Progenitor cell of endocrine pancreas (in vitro differentiated cells): ENCODE measurements around the gene PHYHD1. TPM values are rescaled to one million over a fixed set of nuclear protein-coding genes. Genes with fewer than 3 reads are reported as not detected.

Experiments
- DNase-seq: peaks from one replicate; pipeline ENCODE4 v3.0.0; 2021; ENCODE audit warnings: low spot score; ENCODE audit not compliant: unreplicated experiment
- H3K27ac Mint-ChIP-seq: 2 replicates; pipeline ENCODE4 v1.8.0; 2021; ENCODE audit warnings: mild to moderate bottlenecking, moderate library complexity, mixed read lengths
- H3K27me3 Mint-ChIP-seq: 2 replicates; pipeline ENCODE4 v1.8.0; 2021; ENCODE audit warnings: mixed read lengths
- H3K36me3 Mint-ChIP-seq: 2 replicates; pipeline ENCODE4 v1.8.0; 2022; ENCODE audit warnings: mixed read lengths; ENCODE audit not compliant: insufficient read depth
- H3K4me1 Mint-ChIP-seq: 2 replicates; pipeline ENCODE4 v1.8.0; 2021; ENCODE audit warnings: low read depth, mixed read lengths
- H3K4me3 Mint-ChIP-seq: 2 replicates; pipeline ENCODE4 v1.8.0; 2021; ENCODE audit warnings: low read depth, mild to moderate bottlenecking, moderate library complexity, mixed read lengths
- H3K9me3 Mint-ChIP-seq: 2 replicates; pipeline ENCODE4 v1.8.0; 2021; ENCODE audit warnings: low read depth, mixed read lengths
- CTCF ChIP-seq: fragments of 200-600 bp; sonication (generic); IDR thresholded peaks from one replicate; pipeline ENCODE4 v1.5.0; 2021; ENCODE audit warnings: antibody characterized with exemption, mild to moderate bottlenecking; ENCODE audit not compliant: unreplicated experiment
- total RNA-seq: library from RNA; stranded (reverse); gene quantifications from 2 replicates; pipeline ENCODE4 v1.2.1, GENCODE V29; 2021

PHYHD1 gene
- total RNA-seq, 1 donor from 2014 or later, result 19.9 TPM

GRCh38 chr9:128887914-128888350 is 32.9 kb upstream of the PHYHD1 start:
- DNase-seq, result no peak
- H3K27ac Mint-ChIP-seq, result no peak overlapping the region
- H3K9me3 Mint-ChIP-seq, result no peaks in the 10 kb centered on the region
- TF ChIP-seq CTCF, result no peak
- H3K36me3 Mint-ChIP-seq, result peaks cover 6% of the 10 kb centered on the region
- H3K4me1 Mint-ChIP-seq, result peaks cover 10% of the 10 kb centered on the region
- H3K27me3 Mint-ChIP-seq, result no peaks in the 10 kb centered on the region
- H3K4me3 Mint-ChIP-seq, result no peak overlapping the region

- peaks cover 8% of the 10 kb centered on the region for H3K36me3 Mint-ChIP-seq
Measured at GRCh38 chr9:128891321-128892220, 29.2 kb upstream of the PHYHD1 start.

GRCh38 chr9:128892221-128892921 is 28.4 kb upstream of the PHYHD1 start:
- DNase-seq, result no peak
- H3K4me1 Mint-ChIP-seq, result no peaks in the 10 kb centered on the region

More at GRCh38 chr9:128891321-128892220, 29.2 kb upstream of the PHYHD1 start:
- no peak for TF ChIP-seq CTCF
- H3K27me3 Mint-ChIP-seq, result no peaks in the 10 kb centered on the region
- no peaks in the 10 kb centered on the region for H3K9me3 Mint-ChIP-seq
- DNase-seq, result no peak
- H3K4me1 Mint-ChIP-seq, result no peaks in the 10 kb centered on the region
- H3K4me3 Mint-ChIP-seq, result no peak overlapping the region
- H3K27ac Mint-ChIP-seq, result no peak overlapping the region

GRCh38 chr9:128893354-128893753 is 27.4 kb upstream of the PHYHD1 start:
- no peak for DNase-seq
- no peak overlapping the region for H3K27ac Mint-ChIP-seq
- H3K36me3 Mint-ChIP-seq, result peaks cover 11% of the 10 kb centered on the region
- H3K27me3 Mint-ChIP-seq, result no peaks in the 10 kb centered on the region
- H3K4me1 Mint-ChIP-seq, result no peaks in the 10 kb centered on the region
- no peak for TF ChIP-seq CTCF
- H3K4me3 Mint-ChIP-seq, result no peak overlapping the region
- no peaks in the 10 kb centered on the region for H3K9me3 Mint-ChIP-seq

More at GRCh38 chr9:128892221-128892921, 28.4 kb upstream of the PHYHD1 start:
- Mint-ChIP-seq H3K27ac (no peak overlapping the region), H3K4me3 (no peak overlapping the region), H3K36me3 (peaks cover 9% of the 10 kb centered on the region), H3K9me3 (no peaks in the 10 kb centered on the region), H3K27me3 (no peaks in the 10 kb centered on the region)
- TF ChIP-seq CTCF, result no peak

GRCh38 chr9:128894764-128895163 is 26.0 kb upstream of the PHYHD1 start:
- no peaks in the 10 kb centered on the region for H3K4me1 Mint-ChIP-seq
- H3K9me3 Mint-ChIP-seq, result no peaks in the 10 kb centered on the region
- no peak overlapping the region for H3K27ac Mint-ChIP-seq
- no peak overlapping the region for H3K4me3 Mint-ChIP-seq
- DNase-seq, result no peak
- no peak for TF ChIP-seq CTCF
- no peaks in the 10 kb centered on the region for H3K27me3 Mint-ChIP-seq
- peaks cover 10% of the 10 kb centered on the region for H3K36me3 Mint-ChIP-seq
